K562 (cell line): ENCODE measurements around the gene NXT1. TPM values are rescaled to one million over a fixed set of nuclear protein-coding genes. Genes with fewer than 3 reads are reported as not detected.

ENCODE experiments used
- ARID2 ChIP-seq: fragments of 450-650 bp; IDR thresholded peaks from 2 replicates; pipeline ENCODE4 v1.6.1; 2017; ENCODE audit warnings: antibody characterized with exemption, mild to moderate bottlenecking
- ATF2 ChIP-seq: sonication (generic); formaldehyde crosslinking; IDR thresholded peaks from 2 replicates; pipeline ENCODE4 v1.8.1; 2022; ENCODE audit warnings: missing genetic modification reagents
- FOS ChIP-seq: IDR thresholded peaks from 3 replicates; pipeline ENCODE4 v1.6.1; 2011; ENCODE audit not compliant: insufficient read length; ENCODE audit errors: extremely low read depth
- FOXP4 ChIP-seq: sonication (generic); formaldehyde crosslinking; IDR thresholded peaks from 2 replicates; pipeline ENCODE4 v1.8.0; 2022; ENCODE audit warnings: mild to moderate bottlenecking, missing genetic modification reagents, borderline replicate concordance
- L3MBTL2 ChIP-seq: fragments of 450-650 bp; IDR thresholded peaks from 2 replicates; pipeline ENCODE4 v1.6.1; 2016; ENCODE audit warnings: mild to moderate bottlenecking, moderate library complexity
- MNT ChIP-seq, 2 experiments: fragments of 450-650 bp; conservative IDR thresholded peaks; 2 replicates each; pipeline ENCODE4 v1.6.1; 2017; ENCODE audit warnings: mild to moderate bottlenecking in 2 of 2, moderate library complexity in 2 of 2
- MTA2 ChIP-seq: fragments of 450-650 bp; IDR thresholded peaks from 2 replicates; pipeline ENCODE4 v1.6.1; 2016; ENCODE audit warnings: low read depth
- MXI1 ChIP-seq: IDR thresholded peaks from 2 replicates; pipeline ENCODE4 v1.6.1; 2011; ENCODE audit warnings: low read depth, mild to moderate bottlenecking, improper control_type of control experiment, low read length
- PKNOX1 ChIP-seq: fragments of 450-650 bp; IDR thresholded peaks from 2 replicates; pipeline ENCODE4 v1.6.1; 2016
- RAD51 ChIP-seq: fragments of 450-650 bp; IDR thresholded peaks from 2 replicates; pipeline ENCODE4 v1.7.1; 2016; ENCODE audit warnings: low read depth, mild to moderate bottlenecking, borderline replicate concordance
- RBM17 ChIP-seq: fragments of 200-400 bp; formaldehyde crosslinking; IDR thresholded peaks from 2 replicates; pipeline ENCODE4 v1.6.1; 2017; ENCODE audit warnings: low read depth, mild to moderate bottlenecking, low read length, borderline replicate concordance
- TEAD2 ChIP-seq: fragments of 450-650 bp; IDR thresholded peaks from 2 replicates; pipeline ENCODE4 v1.6.1; 2016; ENCODE audit warnings: missing genetic modification characterization, control low read depth, missing compliant biosample characterization
- ZNF449 ChIP-seq: fragments of 250-450 bp; sonication (Bioruptor Pico); IDR thresholded peaks from 2 replicates; pipeline ENCODE4 v1.8.0; 2022; ENCODE audit warnings: moderate library complexity, mild to moderate bottlenecking, inconsistent platforms
- ZNF592 ChIP-seq: fragments of 450-650 bp; IDR thresholded peaks from 2 replicates; pipeline ENCODE4 v1.6.1; 2017; ENCODE audit warnings: antibody characterized with exemption, mild to moderate bottlenecking
- polyA plus RNA-seq, 8 experiments: library from polyadenylated mRNA; depleted of rRNA in 4 of 8; stranded (reverse) in 5 of 8; unstranded in 3 of 8; fragments of >200 nt; fragmentation: Nextera tagmentation in 2 of 8; fragmentation: Illumina TruSeq in 1 of 8; extraction: Ambion mirVana in 2 of 8; extraction: Trizol in 1 of 8; gene quantifications; 2 replicates each; pipeline versions ENCODE4 v1.2.1 to v1.2.3, GENCODE V29; 2011 to 2014; ENCODE audit warnings: inconsistent platforms in 1 of 8, missing spikeins in 1 of 8
- total RNA-seq, 7 experiments: library from RNA; depleted of rRNA in 6 of 7; stranded (reverse); fragments of >200 nt in 6 of 7; fragmentation: Illumina TruSeq in 2 of 7; extraction: Trizol in 2 of 7; gene quantifications; 2 replicates each; pipeline versions ENCODE4 v1.2.1 to v1.2.3, GENCODE V29; 2011 to 2021; ENCODE audit warnings: low replicate concordance in 1 of 7

NXT1 gene
- total and polyA plus RNA-seq, 9 of the 15 experiments (the other 6 are each of a cell fraction or from before 2014, with no cell fraction given) = 7.7 to 50.9 (median 35.6) TPM

- peak; percentile 31 for TF ChIP-seq FOS
- TF ChIP-seq TEAD2 = no peak
- TF ChIP-seq ATF2 (CRISPR knock-in tag) = no peak
- TF ChIP-seq L3MBTL2 = peak; percentile 66
- TF ChIP-seq RBM17 = no peak
- no peak for TF ChIP-seq ARID2
- no peak for TF ChIP-seq MTA2
- TF ChIP-seq RAD51 = peak; percentile 98
- TF ChIP-seq MXI1 = peak; percentile 79; the same call in 1 of the 2 replicates
- no peak for TF ChIP-seq FOXP4 (CRISPR knock-in tag)
- peak; percentile 95 for TF ChIP-seq PKNOX1
- no peak for TF ChIP-seq ZNF592
- peak; percentile 93 to 97 for TF ChIP-seq MNT (conservative IDR thresholded peaks at IDR 0.05)
- no peak for TF ChIP-seq ZNF449
Observed at GRCh38 chr20:23357767-23358562, 7.4 kb downstream of the NXT1 start (continued).
